WTC11 (cell line): Measurements from ENCODE around the gene TMEM190.

Experiments
- CTCF ChIP-seq: fragments of 200-600 bp; IDR thresholded peaks from 2 replicates; pipeline ENCODE4 v1.8.0; 2022; ENCODE audit warnings: antibody characterized with exemption
- NR1H2 ChIP-seq: sonication (generic); formaldehyde crosslinking; IDR thresholded peaks from 2 replicates; pipeline ENCODE4 v1.9.0; 2021; ENCODE audit warnings: mild to moderate bottlenecking, moderate library complexity, missing genetic modification reagents
- TEAD4 ChIP-seq: sonication (generic); formaldehyde crosslinking; IDR thresholded peaks from 2 replicates; pipeline ENCODE4 v1.8.0; 2022; ENCODE audit warnings: mild to moderate bottlenecking, missing genetic modification reagents
- ZBTB21 ChIP-seq: sonication (generic); formaldehyde crosslinking; IDR thresholded peaks from 2 replicates; pipeline ENCODE4 v1.8.1; 2023; ENCODE audit warnings: mild to moderate bottlenecking, missing genetic modification reagents, borderline replicate concordance
- ZNF263 ChIP-seq: sonication (generic); formaldehyde crosslinking; IDR thresholded peaks from 2 replicates; pipeline ENCODE4 v1.8.1; 2022; ENCODE audit warnings: low read depth, mild to moderate bottlenecking, moderate library complexity, missing genetic modification reagents
- TF ChIP-seq, protein P1 (sequence below): sonication (generic); formaldehyde crosslinking; IDR thresholded peaks from 2 replicates; pipeline ENCODE4 v1.8.1; 2023; ENCODE audit warnings: mild to moderate bottlenecking, missing genetic modification reagents, borderline replicate concordance
- TF ChIP-seq, protein P2 (sequence below): sonication (generic); formaldehyde crosslinking; conservative IDR thresholded peaks from 2 replicates; pipeline ENCODE4 v1.8.1; 2023; ENCODE audit warnings: mild to moderate bottlenecking, low read depth, missing genetic modification reagents, moderate library complexity
- TF ChIP-seq, protein P3 (sequence below): sonication (generic); formaldehyde crosslinking; IDR thresholded peaks from 2 replicates; pipeline ENCODE4 v1.8.1; 2022; ENCODE audit warnings: mild to moderate bottlenecking, missing genetic modification reagents, moderate library complexity, borderline replicate concordance
- TF ChIP-seq, protein P4 (sequence below): sonication (generic); formaldehyde crosslinking; IDR thresholded peaks from 2 replicates; pipeline ENCODE4 v1.8.1; 2022; ENCODE audit warnings: mild to moderate bottlenecking, moderate library complexity, missing genetic modification reagents

DNA sequence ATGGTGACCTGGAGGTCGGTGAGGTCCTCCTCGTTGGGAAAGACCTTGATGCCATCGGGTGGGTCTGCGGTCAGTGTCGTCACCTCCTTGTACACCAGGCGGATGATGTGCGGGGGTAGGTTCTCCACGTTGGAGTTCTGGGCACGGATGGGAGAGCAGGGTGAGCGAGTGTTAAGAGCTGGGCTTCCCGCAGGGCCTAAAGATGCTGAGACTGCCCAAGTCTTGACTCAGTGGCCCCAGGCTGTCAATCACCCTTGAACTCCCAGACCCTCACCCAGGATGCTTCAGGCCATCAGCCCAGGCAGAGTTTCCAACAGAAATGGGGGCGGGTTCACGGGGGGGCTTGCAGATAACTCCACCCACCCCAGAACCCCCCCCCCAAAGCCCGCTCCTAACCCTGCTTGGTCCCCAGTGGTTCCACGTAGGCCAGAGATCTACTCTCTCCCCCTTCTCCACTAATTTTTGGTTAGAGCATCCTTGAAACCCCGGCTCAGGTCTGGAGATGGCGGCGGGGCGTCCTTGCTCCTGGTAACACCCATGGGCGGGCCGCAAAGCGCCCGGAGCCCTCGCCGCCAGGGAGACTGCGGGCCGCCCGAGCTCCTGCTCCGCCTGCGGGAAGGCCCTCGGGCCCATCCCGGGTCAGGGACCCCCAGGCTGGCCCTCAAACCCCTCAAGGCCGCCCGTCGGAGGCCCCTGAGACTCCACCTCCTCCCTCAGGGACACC lies 30.4 kb downstream of the TMEM190 start:
- TF ChIP-seq ZNF263 (CRISPR knock-in tag) = no peak
- no peak for TF ChIP-seq CTCF
- TF ChIP-seq ZBTB21 (CRISPR knock-in tag) = no peak
- TF ChIP-seq, protein P1, sequence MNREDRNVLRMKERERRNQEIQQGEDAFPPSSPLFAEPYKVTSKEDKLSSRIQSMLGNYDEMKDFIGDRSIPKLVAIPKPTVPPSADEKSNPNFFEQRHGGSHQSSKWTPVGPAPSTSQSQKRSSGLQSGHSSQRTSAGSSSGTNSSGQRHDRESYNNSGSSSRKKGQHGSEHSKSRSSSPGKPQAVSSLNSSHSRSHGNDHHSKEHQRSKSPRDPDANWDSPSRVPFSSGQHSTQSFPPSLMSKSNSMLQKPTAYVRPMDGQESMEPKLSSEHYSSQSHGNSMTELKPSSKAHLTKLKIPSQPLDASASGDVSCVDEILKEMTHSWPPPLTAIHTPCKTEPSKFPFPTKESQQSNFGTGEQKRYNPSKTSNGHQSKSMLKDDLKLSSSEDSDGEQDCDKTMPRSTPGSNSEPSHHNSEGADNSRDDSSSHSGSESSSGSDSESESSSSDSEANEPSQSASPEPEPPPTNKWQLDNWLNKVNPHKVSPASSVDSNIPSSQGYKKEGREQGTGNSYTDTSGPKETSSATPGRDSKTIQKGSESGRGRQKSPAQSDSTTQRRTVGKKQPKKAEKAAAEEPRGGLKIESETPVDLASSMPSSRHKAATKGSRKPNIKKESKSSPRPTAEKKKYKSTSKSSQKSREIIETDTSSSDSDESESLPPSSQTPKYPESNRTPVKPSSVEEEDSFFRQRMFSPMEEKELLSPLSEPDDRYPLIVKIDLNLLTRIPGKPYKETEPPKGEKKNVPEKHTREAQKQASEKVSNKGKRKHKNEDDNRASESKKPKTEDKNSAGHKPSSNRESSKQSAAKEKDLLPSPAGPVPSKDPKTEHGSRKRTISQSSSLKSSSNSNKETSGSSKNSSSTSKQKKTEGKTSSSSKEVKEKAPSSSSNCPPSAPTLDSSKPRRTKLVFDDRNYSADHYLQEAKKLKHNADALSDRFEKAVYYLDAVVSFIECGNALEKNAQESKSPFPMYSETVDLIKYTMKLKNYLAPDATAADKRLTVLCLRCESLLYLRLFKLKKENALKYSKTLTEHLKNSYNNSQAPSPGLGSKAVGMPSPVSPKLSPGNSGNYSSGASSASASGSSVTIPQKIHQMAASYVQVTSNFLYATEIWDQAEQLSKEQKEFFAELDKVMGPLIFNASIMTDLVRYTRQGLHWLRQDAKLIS = no peak
- no peak for TF ChIP-seq TEAD4 (CRISPR knock-in tag)
- TF ChIP-seq, protein P2, sequence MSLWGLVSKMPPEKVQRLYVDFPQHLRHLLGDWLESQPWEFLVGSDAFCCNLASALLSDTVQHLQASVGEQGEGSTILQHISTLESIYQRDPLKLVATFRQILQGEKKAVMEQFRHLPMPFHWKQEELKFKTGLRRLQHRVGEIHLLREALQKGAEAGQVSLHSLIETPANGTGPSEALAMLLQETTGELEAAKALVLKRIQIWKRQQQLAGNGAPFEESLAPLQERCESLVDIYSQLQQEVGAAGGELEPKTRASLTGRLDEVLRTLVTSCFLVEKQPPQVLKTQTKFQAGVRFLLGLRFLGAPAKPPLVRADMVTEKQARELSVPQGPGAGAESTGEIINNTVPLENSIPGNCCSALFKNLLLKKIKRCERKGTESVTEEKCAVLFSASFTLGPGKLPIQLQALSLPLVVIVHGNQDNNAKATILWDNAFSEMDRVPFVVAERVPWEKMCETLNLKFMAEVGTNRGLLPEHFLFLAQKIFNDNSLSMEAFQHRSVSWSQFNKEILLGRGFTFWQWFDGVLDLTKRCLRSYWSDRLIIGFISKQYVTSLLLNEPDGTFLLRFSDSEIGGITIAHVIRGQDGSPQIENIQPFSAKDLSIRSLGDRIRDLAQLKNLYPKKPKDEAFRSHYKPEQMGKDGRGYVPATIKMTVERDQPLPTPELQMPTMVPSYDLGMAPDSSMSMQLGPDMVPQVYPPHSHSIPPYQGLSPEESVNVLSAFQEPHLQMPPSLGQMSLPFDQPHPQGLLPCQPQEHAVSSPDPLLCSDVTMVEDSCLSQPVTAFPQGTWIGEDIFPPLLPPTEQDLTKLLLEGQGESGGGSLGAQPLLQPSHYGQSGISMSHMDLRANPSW (CRISPR knock-in tag) = no peak
- TF ChIP-seq, protein P3, sequence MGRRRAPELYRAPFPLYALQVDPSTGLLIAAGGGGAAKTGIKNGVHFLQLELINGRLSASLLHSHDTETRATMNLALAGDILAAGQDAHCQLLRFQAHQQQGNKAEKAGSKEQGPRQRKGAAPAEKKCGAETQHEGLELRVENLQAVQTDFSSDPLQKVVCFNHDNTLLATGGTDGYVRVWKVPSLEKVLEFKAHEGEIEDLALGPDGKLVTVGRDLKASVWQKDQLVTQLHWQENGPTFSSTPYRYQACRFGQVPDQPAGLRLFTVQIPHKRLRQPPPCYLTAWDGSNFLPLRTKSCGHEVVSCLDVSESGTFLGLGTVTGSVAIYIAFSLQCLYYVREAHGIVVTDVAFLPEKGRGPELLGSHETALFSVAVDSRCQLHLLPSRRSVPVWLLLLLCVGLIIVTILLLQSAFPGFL (CRISPR knock-in tag) = no peak
- TF ChIP-seq NR1H2 = no peak
- TF ChIP-seq, protein P4, sequence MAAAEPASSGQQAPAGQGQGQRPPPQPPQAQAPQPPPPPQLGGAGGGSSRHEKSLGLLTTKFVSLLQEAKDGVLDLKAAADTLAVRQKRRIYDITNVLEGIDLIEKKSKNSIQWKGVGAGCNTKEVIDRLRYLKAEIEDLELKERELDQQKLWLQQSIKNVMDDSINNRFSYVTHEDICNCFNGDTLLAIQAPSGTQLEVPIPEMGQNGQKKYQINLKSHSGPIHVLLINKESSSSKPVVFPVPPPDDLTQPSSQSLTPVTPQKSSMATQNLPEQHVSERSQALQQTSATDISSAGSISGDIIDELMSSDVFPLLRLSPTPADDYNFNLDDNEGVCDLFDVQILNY (CRISPR knock-in tag) = no peak
